GM06990 (cell line): ENCODE measurements around the gene BTN2A1.

Experiments used
- DNase-seq: peaks from one replicate; pipeline ENCODE4 v3.0.0-alpha.2; 2011; ENCODE audit not compliant: insufficient read length; ENCODE audit errors: extremely low read depth
- H3K27me3 ChIP-seq: replicated peaks from 2 replicates; pipeline ENCODE4 v1.6.0; 2011; ENCODE audit warnings: low read length; ENCODE audit not compliant: control insufficient read depth, insufficient read depth
- H3K36me3 ChIP-seq: 2 replicates; pipeline ENCODE4 v1.5.1; 2011; ENCODE audit warnings: low read length; ENCODE audit not compliant: control insufficient read depth, insufficient read depth
- H3K4me3 ChIP-seq: replicated peaks from 2 replicates; pipeline ENCODE4 v1.5.1; 2011; ENCODE audit warnings: low read depth, mild to moderate bottlenecking, control low read depth, low read length
- TF ChIP-seq, protein P1 (sequence below): IDR thresholded peaks from 2 replicates; pipeline ENCODE4 v1.5.1; 2011; ENCODE audit warnings: low read length, control low read depth, mild to moderate bottlenecking, inconsistent platforms; ENCODE audit not compliant: insufficient read depth, poor library complexity, severe bottlenecking

Gene BTN2A1

DNA sequence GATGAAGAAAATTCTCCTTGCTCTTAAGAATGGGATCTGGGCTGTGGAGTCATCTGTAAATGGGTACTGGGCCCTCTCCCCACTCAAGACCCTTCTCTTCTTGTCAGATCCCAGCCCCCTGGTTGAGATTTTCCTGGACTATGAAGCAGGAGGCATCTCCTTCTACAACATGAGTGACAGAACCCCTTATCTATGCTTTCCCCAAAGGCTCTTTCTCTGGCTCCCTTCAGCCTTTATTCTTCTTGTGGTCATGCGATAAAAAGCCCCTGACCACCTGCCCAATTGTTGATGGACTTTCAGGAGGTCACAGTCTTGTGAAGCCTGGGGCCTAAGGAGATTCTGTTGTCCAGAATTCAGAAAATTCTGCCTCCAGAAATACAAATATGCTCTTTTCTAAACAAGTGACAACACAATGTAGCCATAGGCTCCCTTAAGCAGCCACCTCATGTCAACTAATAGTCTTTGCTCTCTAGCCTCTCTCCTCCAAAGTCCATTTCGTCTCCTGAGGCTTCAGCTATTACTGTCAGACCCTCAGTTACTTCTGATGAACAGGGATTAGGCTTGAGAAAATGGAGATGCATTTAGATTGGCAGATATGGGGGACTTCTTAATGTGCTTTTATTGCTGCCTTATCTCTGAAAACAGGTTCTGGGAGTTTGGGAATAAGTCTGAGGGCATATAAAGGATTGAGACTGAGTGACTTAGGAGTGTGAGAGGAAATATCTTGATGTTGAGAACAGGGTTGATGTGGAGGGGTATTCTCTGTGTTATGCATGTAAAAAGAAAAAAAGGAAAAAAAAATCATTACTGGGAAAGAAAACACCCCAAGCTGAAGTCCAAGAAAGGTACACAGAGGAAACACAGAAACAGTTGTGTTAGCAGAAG is 20.6 kb downstream of the BTN2A1 start:
- DNase-seq = no peak
- Histone ChIP-seq H3K36me3 (no peaks in the 10 kb centered on the region), H3K4me3 (no peak overlapping the region), H3K27me3 (no peaks in the 10 kb centered on the region)
- TF ChIP-seq, protein P1, sequence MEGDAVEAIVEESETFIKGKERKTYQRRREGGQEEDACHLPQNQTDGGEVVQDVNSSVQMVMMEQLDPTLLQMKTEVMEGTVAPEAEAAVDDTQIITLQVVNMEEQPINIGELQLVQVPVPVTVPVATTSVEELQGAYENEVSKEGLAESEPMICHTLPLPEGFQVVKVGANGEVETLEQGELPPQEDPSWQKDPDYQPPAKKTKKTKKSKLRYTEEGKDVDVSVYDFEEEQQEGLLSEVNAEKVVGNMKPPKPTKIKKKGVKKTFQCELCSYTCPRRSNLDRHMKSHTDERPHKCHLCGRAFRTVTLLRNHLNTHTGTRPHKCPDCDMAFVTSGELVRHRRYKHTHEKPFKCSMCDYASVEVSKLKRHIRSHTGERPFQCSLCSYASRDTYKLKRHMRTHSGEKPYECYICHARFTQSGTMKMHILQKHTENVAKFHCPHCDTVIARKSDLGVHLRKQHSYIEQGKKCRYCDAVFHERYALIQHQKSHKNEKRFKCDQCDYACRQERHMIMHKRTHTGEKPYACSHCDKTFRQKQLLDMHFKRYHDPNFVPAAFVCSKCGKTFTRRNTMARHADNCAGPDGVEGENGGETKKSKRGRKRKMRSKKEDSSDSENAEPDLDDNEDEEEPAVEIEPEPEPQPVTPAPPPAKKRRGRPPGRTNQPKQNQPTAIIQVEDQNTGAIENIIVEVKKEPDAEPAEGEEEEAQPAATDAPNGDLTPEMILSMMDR = no peak

DNA sequence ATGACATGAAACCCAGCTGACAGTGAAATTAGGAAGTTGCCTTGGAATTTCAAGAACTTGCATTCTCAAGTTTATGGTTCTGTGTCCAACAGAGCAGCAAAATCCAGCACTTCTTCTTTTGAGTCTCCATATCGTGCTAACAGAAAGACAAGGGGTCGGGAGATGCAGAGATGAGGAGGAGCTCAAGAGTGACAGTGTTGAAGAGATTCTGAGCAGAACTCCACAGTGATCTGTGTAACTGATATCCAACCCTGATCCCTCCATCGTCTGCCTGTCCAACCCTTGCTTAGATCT is 21.2 kb downstream of the BTN2A1 start:
- no peaks in the 10 kb centered on the region for H3K27me3 ChIP-seq
- TF ChIP-seq, protein P1 = no peak
- H3K36me3 ChIP-seq = no peaks in the 10 kb centered on the region
- DNase-seq = no peak
- no peak overlapping the region for H3K4me3 ChIP-seq

DNA sequence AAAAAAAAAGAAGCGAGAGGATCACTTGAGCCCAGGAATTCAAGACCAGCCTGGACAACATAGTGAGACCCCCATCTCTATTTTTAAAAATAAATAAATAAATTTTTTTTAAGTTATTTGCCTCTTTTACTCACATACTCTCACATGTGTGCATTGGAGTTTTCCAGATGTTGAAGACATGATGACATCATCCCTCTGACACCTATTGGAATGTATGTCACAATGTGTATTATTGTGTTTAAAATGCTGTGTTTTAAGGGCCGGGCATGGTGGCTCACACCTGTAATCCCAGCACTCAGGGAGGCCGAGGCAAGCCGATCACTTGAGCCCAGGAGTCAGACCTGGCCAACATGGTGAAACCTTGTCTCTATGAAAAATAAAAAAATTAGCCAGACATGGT is 24.6 kb downstream of the BTN2A1 start:
- TF ChIP-seq, protein P1 = no peak
- DNase-seq = no peak
- no peaks in the 10 kb centered on the region for H3K36me3 ChIP-seq
- H3K27me3 ChIP-seq = no peaks in the 10 kb centered on the region
- H3K4me3 ChIP-seq = no peak overlapping the region

DNA sequence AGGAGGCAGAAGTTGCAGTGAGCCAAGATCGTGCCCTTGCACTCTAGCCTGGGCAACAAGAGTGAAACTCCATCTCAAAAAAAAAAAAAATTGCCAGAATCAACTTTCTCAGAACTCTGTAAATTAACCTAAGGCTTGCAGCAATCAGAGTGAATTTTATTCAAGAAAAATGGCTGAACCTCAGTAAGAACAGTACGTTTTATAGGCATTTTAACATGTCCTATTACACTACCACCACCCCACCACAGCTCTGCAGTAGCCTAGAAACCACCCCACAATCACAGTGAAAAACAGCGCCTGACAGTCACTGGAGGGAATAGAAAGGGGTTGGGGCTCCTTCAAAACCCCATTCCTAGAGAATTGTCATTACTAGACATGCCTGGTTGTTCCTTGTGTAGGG is 26.0 kb downstream of the BTN2A1 start:
- DNase-seq = no peak
- no peak overlapping the region for H3K4me3 ChIP-seq
- TF ChIP-seq, protein P1 = no peak
- no peaks in the 10 kb centered on the region for H3K27me3 ChIP-seq
- no peaks in the 10 kb centered on the region for H3K36me3 ChIP-seq

DNA sequence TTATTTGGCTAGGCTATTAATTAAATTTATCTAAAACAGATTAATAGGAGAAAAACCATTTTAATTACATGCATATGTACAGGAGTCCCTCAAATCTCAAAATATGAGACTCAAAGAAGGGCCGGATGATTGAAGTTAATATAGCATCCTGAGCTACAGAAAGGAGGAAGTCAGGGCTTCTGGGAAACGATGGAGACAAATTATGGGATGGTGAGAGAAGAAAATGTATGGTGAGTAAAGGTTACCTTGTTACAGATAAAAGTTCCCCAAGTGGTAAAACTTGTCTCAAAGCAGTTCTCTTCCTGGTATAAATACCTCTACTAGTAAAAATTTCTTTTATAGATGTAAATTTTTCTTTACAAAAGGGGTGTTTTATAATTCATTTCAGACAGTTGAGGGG is 26.4 kb downstream of the BTN2A1 start:
- H3K4me3 ChIP-seq = no peak overlapping the region
- TF ChIP-seq, protein P1 = no peak
- no peak for DNase-seq
- H3K36me3 ChIP-seq = no peaks in the 10 kb centered on the region
- H3K27me3 ChIP-seq = no peaks in the 10 kb centered on the region
